HG03571 (cell line): ENCODE results near the gene NPAS3.
A peak's percentile ranks its signal among the peaks of the same experiment; 100 is the strongest.

Source experiments
- ATAC-seq: cut with Tn5 transposase; IDR thresholded peaks from one replicate; pipeline ENCODE4 v1.9.1; 2021; ENCODE audit not compliant: unreplicated experiment

Gene NPAS3

DNA sequence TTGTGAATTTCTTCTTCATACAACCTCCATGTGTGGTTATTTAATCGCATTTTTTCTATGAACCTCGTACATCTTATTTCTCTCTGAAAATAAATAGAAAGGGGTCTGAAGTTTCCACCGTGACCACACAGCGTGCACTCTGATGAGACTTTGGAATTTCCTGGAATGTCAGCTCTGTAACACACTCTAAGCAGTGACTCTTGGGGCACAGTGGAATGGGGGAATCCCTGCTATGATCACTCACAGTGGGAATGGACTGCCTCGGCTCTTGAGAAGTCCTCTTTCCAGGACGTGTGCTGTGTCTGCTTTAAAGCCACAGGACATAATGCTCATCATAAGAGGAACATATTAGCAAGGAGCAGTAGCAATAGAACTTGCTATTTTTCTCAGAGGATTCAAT is 596.0 kb downstream of the NPAS3 start:
- ATAC-seq = no peak

DNA sequence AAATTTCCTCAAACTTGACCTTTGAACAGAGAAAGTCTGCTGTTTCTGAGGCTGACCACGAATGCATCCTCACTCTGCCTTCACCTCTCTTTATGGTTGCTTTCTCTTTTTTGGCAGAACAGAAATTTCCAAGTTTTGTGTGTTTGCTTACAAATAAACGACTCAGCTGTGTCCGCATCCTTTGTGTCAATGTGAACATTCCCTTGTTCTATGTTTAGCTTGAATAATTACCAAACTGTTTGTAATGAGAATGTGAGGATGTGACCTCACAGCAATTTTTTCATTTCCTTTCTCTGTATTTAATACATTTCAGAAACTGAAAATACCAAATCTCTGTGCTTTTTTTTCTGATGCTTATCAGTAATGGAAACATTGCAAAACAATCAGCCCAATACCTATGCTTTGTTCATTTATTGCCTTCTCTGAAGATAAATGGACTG is 601.3 kb downstream of the NPAS3 start:
- ATAC-seq = no peak

DNA sequence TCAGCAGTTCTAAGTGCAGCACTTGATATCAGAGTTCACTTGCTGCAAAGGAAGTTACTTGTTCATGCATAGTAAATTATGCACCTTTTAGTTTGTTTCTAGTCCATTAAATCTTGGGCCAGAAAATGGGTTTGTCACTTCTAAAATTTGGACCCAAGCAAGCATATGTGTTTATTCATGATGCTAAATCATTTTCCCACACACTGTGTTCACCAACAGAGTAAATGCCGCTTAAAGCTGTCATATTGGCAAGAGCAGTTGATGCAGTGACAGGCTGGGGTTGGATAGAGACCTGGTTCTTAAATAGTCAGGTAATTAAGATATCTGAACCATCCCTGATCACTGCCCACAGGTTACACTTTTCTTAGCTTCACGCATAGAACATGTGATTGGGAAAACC is 602.5 kb downstream of the NPAS3 start:
- ATAC-seq = no peak

DNA sequence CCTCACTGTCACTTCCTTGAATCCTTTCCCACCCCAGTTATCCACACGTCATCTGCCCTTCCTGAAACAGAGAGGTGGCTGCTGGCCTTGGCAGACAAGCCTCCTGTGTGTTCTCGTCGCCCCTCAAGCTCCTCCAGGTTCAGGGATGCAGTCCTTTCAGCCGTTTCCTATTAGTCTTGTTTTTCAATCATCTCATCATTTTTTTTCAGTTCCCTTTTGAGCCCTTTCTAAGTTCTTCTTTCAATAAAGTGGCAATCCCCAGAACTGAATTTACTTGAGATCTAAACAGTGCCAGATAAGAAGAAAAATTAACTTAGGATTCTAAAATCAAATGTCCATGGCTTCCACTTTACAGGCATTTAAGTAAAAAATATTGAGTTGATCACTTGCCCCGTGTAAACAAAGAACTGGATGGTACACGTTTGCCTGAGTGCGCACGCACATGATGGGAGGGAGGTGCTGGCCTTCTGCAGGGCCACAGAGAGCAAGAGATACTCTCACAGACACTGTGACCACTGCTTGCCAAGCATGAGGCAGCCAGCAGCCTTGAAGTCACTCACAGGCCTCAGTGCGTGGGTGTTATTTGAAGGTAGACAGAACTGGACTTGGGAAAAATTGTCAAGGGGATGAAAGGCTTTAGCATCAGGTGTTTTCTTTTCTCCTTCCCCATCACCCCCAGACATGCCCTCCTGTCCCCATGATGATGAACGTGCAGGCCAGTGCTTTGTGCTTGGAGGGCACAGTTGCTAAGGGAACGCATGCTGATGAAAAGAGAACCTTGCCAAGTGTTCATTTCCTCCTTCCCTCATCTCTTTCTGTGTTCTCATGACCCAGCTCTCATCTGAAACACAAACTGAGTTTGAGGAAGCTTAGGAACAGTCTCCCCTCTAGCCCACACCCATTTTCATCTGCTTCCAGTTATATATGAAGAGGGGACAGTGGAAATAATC is 603.9 kb downstream of the NPAS3 start:
- ATAC-seq = no peak

DNA sequence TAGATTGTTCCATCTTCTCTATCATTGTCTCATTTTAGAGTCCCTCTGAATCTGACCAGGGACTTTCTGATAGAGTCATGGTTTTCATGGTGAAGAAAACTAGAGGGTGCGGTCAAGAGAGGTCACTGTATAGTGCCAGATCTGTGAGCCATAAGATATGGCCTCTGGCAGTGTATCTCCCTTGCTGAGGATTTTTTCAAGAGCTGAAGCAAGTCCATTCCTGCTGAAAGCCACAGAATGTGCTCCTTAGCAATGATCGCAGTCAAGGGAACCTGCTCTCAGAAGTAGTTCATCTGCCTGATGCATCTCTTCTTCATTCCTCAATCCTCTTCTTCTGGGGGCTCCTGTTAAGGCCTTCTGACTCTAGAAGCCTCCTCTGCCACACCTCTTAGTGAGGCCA is 607.0 kb downstream of the NPAS3 start:
- ATAC-seq = no peak

DNA sequence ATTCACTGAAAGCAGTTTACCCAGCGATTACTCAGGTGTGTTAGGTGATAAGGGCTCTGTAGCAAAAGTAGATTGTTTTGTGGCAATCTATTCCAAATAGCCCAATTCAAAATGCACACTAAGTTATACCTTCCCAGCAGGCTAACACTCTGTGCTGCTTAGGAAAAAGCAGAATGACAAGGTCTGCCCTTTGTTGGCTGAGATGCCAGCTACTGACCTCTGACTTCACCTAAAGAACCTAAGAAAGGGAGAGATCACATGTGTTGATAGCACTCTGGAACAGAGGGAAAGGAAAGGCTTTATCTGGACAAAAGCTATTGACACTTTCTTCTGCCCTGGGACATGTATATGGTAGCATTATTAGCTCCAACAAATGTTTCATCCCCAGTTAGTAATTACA is 609.9 kb downstream of the NPAS3 start:
- ATAC-seq = no peak

DNA sequence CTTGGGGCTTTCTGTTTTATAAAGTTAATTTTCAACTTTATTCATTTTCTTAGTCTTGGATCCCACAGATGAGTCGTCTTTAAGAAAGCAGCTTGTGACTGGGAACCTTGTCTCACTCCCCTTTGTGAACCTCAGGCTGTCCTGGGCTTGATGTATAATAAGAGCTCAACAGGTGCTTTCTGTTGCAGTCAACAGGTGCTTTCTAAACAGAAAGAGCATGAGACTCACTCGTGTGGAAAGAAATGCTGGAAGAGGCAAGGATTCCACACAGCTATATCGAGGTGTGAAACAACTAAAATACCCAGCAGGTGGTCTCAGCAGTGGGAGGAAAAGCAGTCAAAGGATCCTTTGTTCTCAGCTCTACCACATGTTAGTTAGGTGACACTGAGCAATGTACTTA is 613.3 kb downstream of the NPAS3 start:
- no peak for ATAC-seq

DNA sequence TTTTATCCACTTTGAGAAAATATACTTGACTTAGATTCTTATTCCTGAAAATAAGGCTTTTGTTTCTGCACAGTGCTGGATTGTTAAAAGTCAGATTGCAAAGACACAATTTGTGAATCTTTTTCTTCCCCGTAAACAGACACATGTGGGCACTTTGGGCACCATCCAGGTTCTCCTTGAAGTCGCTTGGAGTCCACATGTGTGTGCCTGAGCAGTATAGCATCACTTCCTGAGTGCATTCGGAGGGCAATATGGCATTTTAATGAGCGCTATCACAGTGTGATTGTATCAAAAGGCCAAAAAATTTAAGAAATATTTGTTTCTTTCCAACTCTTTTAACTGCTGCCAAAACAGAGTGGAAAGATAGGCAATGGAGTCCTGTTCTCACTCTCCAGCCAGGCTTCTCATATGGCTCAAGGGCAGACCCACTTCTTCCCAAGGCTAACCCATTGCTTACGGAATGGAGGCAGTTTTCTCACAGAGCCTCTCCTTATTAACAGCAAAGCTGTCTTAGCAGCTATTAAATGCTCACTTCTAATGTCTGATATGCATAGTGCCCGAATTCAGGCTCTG is 615.1 kb downstream of the NPAS3 start:
- ATAC-seq = no peak

DNA sequence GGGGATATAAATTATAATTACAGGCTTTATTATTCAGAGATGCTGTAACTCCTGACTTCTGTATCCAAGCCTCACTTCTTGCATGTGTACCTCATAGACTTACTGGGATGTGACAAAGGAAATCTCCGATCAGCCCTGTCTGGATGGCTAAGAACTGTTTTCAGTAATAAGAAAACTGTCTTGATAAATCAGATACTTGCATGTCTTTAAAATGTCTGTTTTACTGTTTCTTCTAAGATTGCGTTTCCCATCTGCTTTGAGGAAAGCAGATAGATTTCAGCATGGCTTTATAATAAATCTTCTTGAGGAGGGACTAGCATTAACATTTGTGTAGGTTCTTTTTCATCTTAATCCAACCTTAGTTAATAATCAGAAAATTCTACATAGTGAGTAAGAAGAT is 616.3 kb downstream of the NPAS3 start:
- ATAC-seq = no peak

DNA sequence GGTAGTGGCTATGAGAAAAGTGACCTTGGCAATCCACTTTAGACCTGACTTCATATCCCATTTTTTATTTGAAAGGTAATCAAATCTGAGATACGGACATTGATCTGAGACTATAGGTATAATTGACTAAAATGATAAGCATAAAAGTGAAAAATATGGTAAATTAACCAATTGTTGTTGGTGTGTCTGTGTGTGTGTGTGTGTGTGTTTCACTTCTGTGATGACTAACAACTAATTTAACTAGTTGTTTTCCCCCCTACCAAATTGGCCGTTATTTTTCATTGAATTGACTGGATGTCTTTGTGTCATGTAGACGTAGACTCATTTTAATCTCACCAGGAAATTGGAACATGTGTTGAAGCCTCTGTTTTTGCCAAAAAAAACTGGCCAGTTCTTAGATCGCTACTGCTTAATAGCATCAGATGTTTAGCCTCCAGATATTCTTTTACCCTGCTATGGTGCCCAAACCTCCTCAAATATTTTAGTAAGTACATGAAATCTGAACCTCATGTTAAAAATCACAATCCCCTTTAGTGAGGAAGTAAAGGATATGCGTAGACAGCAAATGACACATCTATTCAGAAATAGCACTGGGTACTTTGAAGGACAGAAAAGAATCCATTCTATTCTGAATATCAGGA is 617.2 kb downstream of the NPAS3 start:
- no peak for ATAC-seq

DNA sequence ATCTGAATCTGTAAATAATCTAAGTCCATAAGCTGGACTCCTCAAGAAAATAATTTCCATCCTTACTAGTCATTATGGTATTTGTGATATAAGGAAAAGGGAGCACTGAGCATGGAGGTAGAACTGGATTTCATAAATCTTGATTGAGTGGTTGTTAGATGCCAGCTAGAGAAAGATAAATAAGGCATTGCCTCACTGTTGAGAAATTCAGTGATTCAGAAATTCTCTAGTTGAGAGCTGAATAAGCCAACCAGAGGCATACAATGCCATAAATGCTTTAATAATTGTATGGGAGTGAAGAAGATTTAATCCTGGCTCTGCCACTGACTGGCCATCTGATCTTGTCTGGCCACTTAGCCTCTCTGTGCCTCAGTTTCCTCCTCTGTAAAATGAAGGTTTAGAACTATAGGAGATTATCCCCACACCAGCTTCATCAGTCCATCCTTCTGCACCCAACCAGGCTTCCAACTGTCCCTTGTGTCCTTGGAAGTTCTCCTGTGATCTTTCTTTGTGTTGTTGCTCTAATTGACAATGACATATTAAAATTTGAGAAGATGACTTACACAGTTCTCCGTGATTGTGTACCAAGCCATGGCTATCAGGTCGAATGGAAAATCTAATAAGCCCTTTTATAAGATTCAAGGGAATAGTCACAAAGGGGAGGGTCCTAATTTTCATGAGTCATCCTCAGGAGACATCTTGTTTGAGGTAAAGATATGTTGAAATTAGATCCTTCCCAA is 617.9 kb downstream of the NPAS3 start:
- ATAC-seq = no peak

DNA sequence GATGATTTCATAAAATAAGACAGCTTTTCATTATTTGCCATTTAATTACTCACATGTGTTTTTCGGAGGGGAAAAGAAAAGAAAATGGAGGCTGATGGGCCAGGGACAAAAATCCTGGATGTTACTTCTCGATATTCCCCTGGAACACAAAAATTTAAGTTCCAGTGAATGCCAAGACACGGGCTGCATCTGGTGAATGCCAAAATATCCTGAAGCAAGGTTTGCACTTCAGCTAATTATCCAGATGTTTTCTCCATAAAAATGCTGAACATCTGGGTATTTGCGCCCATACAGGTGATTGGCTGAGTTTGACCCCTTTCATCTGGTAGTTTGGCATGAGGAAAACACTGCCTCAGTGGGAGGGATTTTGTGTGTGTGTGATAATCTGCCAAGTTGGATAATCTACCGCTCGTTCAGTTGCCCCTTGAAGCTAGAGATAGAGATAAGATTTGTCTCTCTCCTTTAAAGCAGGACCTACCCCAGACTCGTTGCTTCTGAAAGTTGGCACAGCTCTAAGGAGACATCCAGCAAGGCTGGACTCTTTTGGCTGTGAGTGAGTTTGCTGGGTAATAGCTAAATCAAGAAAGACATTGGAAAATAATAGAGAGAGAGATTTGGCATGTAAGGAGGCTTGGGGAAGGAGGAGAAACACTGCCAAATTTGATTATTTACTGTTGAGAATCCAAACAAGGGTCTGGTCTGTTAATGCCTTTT is 622.2 kb downstream of the NPAS3 start:
- no peak for ATAC-seq

DNA sequence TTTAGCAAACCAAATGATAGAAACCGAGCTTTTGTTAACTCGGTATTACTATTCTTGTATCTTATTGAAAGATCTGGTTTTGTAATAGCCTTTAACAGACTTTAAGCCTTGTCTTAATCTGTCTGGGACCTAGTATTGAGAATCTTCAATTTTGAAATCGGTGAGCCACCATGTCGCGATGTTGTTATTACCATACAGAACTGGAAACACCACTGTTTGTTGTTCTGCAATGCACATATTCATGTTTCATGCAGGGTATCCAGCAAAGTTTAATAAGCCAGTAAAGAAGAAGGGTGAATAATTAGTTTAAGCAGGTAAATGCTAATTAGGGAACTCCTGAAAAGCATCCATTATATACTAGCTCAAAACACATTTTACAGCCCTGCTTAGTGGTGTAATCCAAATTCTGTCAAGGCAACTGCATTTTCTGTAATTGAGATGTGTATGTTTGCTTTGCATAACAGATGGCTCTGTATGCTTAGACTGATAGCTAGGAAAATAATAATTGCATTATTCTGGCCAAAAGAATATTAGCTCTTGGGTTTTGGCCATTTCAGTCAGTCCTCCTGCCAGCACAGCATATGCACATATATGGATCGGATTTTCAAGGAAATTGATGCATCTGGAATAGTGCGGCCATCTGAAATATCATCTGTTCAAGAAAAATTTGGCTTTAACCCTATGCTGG is 623.0 kb downstream of the NPAS3 start:
- ATAC-seq = no peak

DNA sequence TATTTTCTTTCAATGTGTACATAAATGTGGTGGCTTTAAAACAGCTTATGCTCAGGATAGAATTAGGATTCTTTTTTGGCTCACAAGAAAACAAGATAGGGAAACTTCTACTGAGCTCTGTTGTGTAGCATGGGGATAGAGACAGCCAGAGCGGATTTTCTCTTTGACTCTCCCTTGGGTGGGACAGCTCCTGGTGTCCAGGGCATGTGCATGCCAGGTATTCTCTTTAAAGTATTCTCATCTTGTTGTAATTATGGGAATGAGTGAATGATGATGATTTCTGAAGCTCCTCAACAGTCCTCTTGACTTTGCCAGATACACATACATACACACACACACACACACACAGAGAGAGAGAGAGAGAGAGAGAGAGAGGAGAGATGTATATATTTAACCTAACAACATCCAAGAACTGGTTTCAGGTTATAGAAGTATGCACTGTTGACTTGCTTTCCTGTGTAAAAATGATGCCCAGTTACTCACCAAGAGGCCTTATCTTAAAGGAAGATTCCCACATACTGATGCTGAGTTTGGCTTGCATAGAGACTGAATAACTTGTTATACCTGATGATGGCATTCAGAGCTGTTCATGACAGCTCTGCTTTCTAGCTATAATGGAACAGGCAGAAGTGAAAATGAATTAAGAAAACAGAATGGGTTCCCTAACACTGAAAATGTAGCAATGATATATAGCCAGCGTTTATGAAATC is 624.7 kb downstream of the NPAS3 start:
- no peak for ATAC-seq

DNA sequence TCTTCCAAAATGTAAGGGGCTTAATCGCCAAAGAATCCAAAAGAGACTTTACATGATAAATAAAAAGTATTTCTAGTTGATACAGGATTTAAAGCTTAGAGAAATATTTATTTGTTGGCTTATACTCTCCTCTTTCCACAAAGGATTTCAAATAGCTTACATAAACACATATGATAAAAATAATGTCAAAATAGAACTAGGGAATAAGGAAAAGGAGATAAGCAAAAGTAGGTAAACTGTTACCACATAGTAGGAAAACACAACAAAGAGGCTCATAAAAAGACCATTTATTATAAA is 625.2 kb downstream of the NPAS3 start:
- no peak for ATAC-seq

DNA sequence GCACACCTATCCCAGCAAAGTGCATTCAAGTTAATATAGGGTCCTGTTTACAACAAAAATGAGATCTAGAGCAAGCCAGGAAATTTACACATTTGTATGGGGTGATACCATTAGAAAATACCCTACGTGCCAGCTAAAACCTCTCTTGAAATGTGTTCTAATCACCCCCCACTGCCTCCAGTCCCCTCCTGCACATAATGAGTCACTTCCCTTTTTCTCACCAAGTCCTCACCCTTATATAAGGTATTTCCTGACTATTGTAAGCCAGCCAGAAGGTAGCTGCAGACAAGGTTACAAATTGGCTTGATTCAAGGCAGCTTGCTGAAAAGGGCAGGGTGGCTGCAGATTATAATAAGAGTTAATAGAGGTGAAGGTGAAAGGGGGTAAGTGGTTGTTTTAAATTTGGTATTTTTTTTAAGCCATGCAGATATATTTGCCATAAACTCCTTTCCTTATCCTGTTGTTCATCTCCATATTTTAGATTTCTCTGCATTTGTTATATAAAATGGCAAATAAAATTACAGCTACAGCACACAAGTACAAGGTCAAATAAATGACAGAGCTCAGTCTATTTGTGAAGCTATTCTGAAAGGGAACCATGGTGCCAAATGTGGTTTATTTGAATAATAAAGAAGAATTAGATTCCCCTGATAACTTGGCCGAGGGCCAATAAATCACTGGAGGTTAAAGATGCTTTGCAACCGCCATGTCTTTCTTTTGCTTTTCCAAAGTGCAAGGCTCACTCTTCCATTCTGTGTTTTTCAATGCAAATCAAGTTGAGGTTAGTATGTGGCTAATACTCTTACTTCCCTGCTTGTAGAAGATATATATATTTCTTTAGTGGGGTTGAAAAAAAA is 626.3 kb downstream of the NPAS3 start:
- ATAC-seq = peak; percentile 68

DNA sequence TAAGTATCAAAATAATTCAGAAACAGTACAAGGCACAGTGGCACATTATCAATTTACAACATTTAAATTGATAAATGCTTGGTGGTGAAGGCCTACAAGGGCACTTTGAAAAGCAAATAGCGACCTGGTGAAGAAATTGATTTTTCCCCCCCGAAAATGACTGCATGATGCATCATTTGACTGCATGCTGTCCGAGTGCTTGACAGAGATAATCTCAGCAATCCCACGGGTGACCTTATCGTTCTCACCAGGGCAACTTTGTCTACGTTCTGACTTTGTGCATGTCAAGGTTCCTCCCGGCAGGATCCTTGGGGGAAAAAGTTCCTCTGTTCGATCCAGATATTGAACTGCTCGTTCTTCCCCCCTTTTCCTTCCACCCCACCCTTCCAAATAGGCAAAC is 627.4 kb downstream of the NPAS3 start:
- no peak for ATAC-seq

DNA sequence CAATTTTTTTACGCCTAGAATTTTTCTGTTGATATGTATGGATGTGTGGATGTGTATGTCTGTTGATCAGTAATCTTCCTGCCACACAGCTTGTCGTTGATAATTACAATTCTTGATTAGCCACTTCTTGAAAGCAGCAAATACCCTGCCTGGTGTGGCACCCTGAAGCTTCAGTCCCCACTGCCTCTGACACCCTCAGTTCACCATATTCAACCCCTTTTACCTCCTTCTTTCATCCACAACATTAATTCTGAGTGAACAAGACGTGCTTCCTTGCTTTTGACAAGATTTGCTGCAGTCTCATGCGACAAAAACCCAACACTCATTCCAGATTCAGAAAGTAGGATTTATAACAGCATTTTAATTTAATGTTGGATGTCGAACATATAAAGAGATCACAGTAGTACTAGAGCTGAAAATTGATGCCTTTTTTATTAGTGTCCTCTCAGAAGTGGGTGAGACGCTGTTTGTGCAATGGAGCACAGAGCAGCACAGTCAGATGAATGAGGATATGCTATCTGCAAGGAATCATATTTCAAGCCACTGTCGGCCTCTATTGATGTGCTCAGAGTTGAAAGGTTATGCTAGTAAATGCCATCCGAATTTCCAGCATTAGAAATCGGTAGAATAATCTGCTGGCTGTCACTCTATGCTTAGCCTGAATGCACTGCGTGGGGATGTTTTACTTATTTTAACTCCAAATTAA is 628.5 kb downstream of the NPAS3 start:
- no peak for ATAC-seq
